BLaER1 (cell line): ENCODE results near the gene PTGR3.

ENCODE experiments used
- H3K27ac ChIP-seq: shearing (Covaris generic); formaldehyde crosslinking; 2 replicates; pipeline ENCODE4 v1.8.1; 2022
- H3K27me3 ChIP-seq: shearing (Covaris generic); formaldehyde crosslinking; 2 replicates; pipeline ENCODE4 v1.8.1; 2022
- H3K36me3 ChIP-seq: shearing (Covaris generic); formaldehyde crosslinking; 2 replicates; pipeline ENCODE4 v1.8.1; 2022
- H3K4me1 ChIP-seq: shearing (Covaris generic); formaldehyde crosslinking; 2 replicates; pipeline ENCODE4 v1.8.1; 2022
- H3K4me2 ChIP-seq: shearing (Covaris generic); formaldehyde crosslinking; 2 replicates; pipeline ENCODE4 v1.8.1; 2022
- H3K4me3 ChIP-seq: shearing (Covaris generic); formaldehyde crosslinking; 2 replicates; pipeline ENCODE4 v1.8.1; 2022
- H3K9ac ChIP-seq: shearing (Covaris generic); formaldehyde crosslinking; 2 replicates; pipeline ENCODE4 v1.8.1; 2022
- H3K9me3 ChIP-seq: shearing (Covaris generic); formaldehyde crosslinking; 2 replicates; pipeline ENCODE4 v1.8.1; 2022
- H4K20me1 ChIP-seq: shearing (Covaris generic); formaldehyde crosslinking; 2 replicates; pipeline ENCODE4 v1.8.1; 2022
- Cebpa-rat ChIP-seq: shearing (Covaris generic); IDR thresholded peaks from 2 replicates; pipeline ENCODE4 v1.8.1; 2022

PTGR3 gene

GRCh38 chr18:75238100-75238499, 29.2 kb upstream of the PTGR3 start:
- peaks cover 39% of the 10 kb centered on the region; the same call in 1 of the 2 replicates for H3K36me3 ChIP-seq
- no peak overlapping the region for H3K27ac ChIP-seq
- peaks cover 27% of the 10 kb centered on the region; the same call in 1 of the 2 replicates for H4K20me1 ChIP-seq
- no peak for TF ChIP-seq Cebpa-rat
- no peaks in the 10 kb centered on the region for H3K4me1 ChIP-seq
- H3K27me3 ChIP-seq: no peaks in the 10 kb centered on the region
- H3K4me3 ChIP-seq: no peak overlapping the region
- H3K9me3 ChIP-seq: peaks cover 14% of the 10 kb centered on the region
- H3K9ac ChIP-seq: no peak overlapping the region
- no peak overlapping the region for H3K4me2 ChIP-seq

- Histone ChIP-seq H3K4me2 (no peak overlapping the region), H3K27me3 (no peaks in the 10 kb centered on the region), H3K36me3 (peaks cover 37% of the 10 kb centered on the region), H3K9me3 (peaks cover 9% of the 10 kb centered on the region), H3K9ac (no peak overlapping the region), H3K27ac (no peak overlapping the region), H3K4me1 (no peaks in the 10 kb centered on the region), H3K4me3 (no peak overlapping the region), H4K20me1 (peaks cover 34% of the 10 kb centered on the region; the same call in 1 of the 2 replicates)
- no peak for TF ChIP-seq Cebpa-rat
Observed at GRCh38 chr18:75235896-75236295, 27.0 kb upstream of the PTGR3 start.

GRCh38 chr18:75234901-75235300, 26.0 kb upstream of the PTGR3 start:
- Histone ChIP-seq H3K27ac (no peak overlapping the region), H3K4me1 (no peaks in the 10 kb centered on the region), H3K4me2 (no peak overlapping the region), H3K9ac (no peak overlapping the region), H3K9me3 (no peaks in the 10 kb centered on the region; the same call in 1 of the 2 replicates), H4K20me1 (peaks cover 39% of the 10 kb centered on the region; the same call in 1 of the 2 replicates), H3K27me3 (no peaks in the 10 kb centered on the region), H3K36me3 (peaks cover 39% of the 10 kb centered on the region), H3K4me3 (no peak overlapping the region)
- TF ChIP-seq Cebpa-rat: no peak

- Histone ChIP-seq H3K4me1 (peaks cover 22% of the 10 kb centered on the region), H3K27ac (no peak overlapping the region), H3K36me3 (peaks cover 44% of the 10 kb centered on the region), H3K4me3 (no peak overlapping the region), H3K9me3 (peaks cover 3% of the 10 kb centered on the region; the same call in 1 of the 2 replicates), H3K4me2 (no peak overlapping the region), H3K27me3 (no peaks in the 10 kb centered on the region), H4K20me1 (peaks cover 71% of the 10 kb centered on the region), H3K9ac (no peak overlapping the region)
- TF ChIP-seq Cebpa-rat: no peak
Observed at GRCh38 chr18:75231053-75231406, 22.1 kb upstream of the PTGR3 start.

- Histone ChIP-seq H3K4me3 (no peak overlapping the region), H3K27me3 (no peaks in the 10 kb centered on the region), H3K27ac (no peak overlapping the region), H3K36me3 (peaks cover 39% of the 10 kb centered on the region), H3K9me3 (peaks cover 3% of the 10 kb centered on the region; the same call in 1 of the 2 replicates), H3K9ac (no peak overlapping the region), H3K4me1 (peaks cover 24% of the 10 kb centered on the region), H4K20me1 (peaks cover 72% of the 10 kb centered on the region), H3K4me2 (no peak overlapping the region)
- no peak for TF ChIP-seq Cebpa-rat
Observed at GRCh38 chr18:75230163-75231052, 21.5 kb upstream of the PTGR3 start.

GRCh38 chr18:75229437-75229836, 20.5 kb upstream of the PTGR3 start:
- Histone ChIP-seq H3K27ac (no peak overlapping the region), H3K4me1 (peaks cover 28% of the 10 kb centered on the region), H3K4me3 (no peak overlapping the region), H3K36me3 (peaks cover 39% of the 10 kb centered on the region), H3K4me2 (no peak overlapping the region), H3K27me3 (no peaks in the 10 kb centered on the region), H3K9me3 (peaks cover 3% of the 10 kb centered on the region; the same call in 1 of the 2 replicates), H4K20me1 (peaks cover 75% of the 10 kb centered on the region), H3K9ac (no peak overlapping the region)
- no peak for TF ChIP-seq Cebpa-rat

- Histone ChIP-seq H4K20me1 (peaks cover 70% of the 10 kb centered on the region), H3K4me2 (no peak overlapping the region), H3K36me3 (peaks cover 39% of the 10 kb centered on the region), H3K9ac (no peak overlapping the region), H3K27me3 (no peaks in the 10 kb centered on the region), H3K9me3 (peaks cover 3% of the 10 kb centered on the region; the same call in 1 of the 2 replicates), H3K4me3 (no peak overlapping the region), H3K27ac (no peak overlapping the region), H3K4me1 (peaks cover 33% of the 10 kb centered on the region)
- TF ChIP-seq Cebpa-rat: no peak
Observed at GRCh38 chr18:75228967-75229366, 20.0 kb upstream of the PTGR3 start.

- H3K36me3 ChIP-seq: peaks cover 39% of the 10 kb centered on the region
- no peak overlapping the region for H3K4me3 ChIP-seq
- peaks cover 70% of the 10 kb centered on the region for H4K20me1 ChIP-seq
- H3K9ac ChIP-seq: no peak overlapping the region
- TF ChIP-seq Cebpa-rat: no peak
- H3K4me1 ChIP-seq: peaks cover 41% of the 10 kb centered on the region
- H3K4me2 ChIP-seq: peak overlapping the region; percentile 71
- H3K9me3 ChIP-seq: peaks cover 3% of the 10 kb centered on the region; the same call in 1 of the 2 replicates
- H3K27me3 ChIP-seq: no peaks in the 10 kb centered on the region
- H3K27ac ChIP-seq: no peak overlapping the region
Observed at GRCh38 chr18:75227535-75228296, 18.8 kb upstream of the PTGR3 start.

- Histone ChIP-seq H3K4me1 (peaks cover 41% of the 10 kb centered on the region), H3K4me3 (no peak overlapping the region), H3K9ac (peak overlapping the region; percentile 42; the same call in 1 of the 2 replicates), H3K9me3 (peaks cover 3% of the 10 kb centered on the region; the same call in 1 of the 2 replicates), H4K20me1 (peaks cover 73% of the 10 kb centered on the region), H3K27ac (no peak overlapping the region), H3K27me3 (no peaks in the 10 kb centered on the region), H3K4me2 (peak overlapping the region; percentile 71), H3K36me3 (peaks cover 39% of the 10 kb centered on the region)
- TF ChIP-seq Cebpa-rat: no peak
Observed at GRCh38 chr18:75226956-75227316, 18.0 kb upstream of the PTGR3 start.
